HCT116 (cell line): ENCODE measurements around the gene KRT39.

Experiments
- POLR2A ChIP-seq: IDR thresholded peaks from 2 replicates; pipeline ENCODE4 v1.7.0; 2011; ENCODE audit warnings: borderline replicate concordance; ENCODE audit not compliant: insufficient read depth, insufficient read length; ENCODE audit errors: extremely low read depth
- YY1 ChIP-seq: IDR thresholded peaks from 2 replicates; pipeline ENCODE4 v1.6.1; 2011; ENCODE audit warnings: low read length, low read depth, moderate library complexity, mild to moderate bottlenecking; ENCODE audit not compliant: insufficient replicate concordance; ENCODE audit errors: extremely low read depth
- ZNF274 ChIP-seq: fragments of 200-500 bp; sonication (Bioruptor generic); IDR thresholded peaks from 2 replicates; pipeline ENCODE4 v1.6.1; 2014; ENCODE audit warnings: mild to moderate bottlenecking, low read depth, low read length, inconsistent platforms
- TF ChIP-seq, protein P1 (sequence below), 3 experiments: fragments of 200-600 bp in 1 of 3; sonication (generic) in 1 of 3; IDR thresholded peaks in 2 of 3; conservative IDR thresholded peaks in 1 of 3; 2 replicates each; pipeline ENCODE4 v1.5.1; 2012 to 2017; ENCODE audit warnings: low read depth in 2 of 3, low read length in 2 of 3, antibody characterized with exemption in 1 of 3, borderline replicate concordance in 1 of 3, control low read depth in 1 of 3, mild to moderate bottlenecking in 1 of 3, mixed read lengths in 1 of 3, mixed run types in 1 of 3, moderate library complexity in 1 of 3; ENCODE audit not compliant: insufficient read depth in 1 of 3

DNA sequence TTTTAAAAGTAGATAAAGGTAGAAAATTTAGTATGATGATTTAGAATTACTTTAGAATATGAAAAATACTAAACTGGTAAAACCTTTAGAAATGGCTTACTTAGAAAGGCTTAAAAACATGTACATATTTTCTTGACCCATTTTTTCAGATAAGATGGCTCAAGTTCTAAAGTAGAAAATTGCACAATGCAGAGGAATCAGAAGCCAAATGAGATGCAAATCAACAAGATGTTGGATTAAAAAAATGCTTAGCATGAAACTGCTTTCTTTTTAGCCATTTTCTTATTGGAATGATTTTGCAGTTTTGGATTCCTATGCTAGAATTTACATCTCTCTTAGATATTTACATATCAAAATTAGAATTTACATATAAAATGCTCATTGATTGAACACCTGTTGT, 43.7 kb upstream of the KRT39 start:
- TF ChIP-seq POLR2A (no peak), YY1 (no peak), ZNF274 (no peak)
- TF ChIP-seq, protein P1, sequence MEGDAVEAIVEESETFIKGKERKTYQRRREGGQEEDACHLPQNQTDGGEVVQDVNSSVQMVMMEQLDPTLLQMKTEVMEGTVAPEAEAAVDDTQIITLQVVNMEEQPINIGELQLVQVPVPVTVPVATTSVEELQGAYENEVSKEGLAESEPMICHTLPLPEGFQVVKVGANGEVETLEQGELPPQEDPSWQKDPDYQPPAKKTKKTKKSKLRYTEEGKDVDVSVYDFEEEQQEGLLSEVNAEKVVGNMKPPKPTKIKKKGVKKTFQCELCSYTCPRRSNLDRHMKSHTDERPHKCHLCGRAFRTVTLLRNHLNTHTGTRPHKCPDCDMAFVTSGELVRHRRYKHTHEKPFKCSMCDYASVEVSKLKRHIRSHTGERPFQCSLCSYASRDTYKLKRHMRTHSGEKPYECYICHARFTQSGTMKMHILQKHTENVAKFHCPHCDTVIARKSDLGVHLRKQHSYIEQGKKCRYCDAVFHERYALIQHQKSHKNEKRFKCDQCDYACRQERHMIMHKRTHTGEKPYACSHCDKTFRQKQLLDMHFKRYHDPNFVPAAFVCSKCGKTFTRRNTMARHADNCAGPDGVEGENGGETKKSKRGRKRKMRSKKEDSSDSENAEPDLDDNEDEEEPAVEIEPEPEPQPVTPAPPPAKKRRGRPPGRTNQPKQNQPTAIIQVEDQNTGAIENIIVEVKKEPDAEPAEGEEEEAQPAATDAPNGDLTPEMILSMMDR (IDR thresholded peaks at IDR 0.05 in 2 of 3, conservative IDR thresholded peaks at IDR 0.05 in 1 of 3; ENCODE audit: borderline replicate concordance in 1 of 3, insufficient read depth in 1 of 3, low read depth in 2 of 3, low read length in 2 of 3), result no peak
